HepG2 (cell line): ENCODE results near the gene CADM1. TPM values are rescaled to one million over a fixed set of nuclear protein-coding genes. Genes with fewer than 3 reads are reported as not detected.

Source experiments
- ATAC-seq: fragments of 200-7000 bp; cut with Tn5 transposase; 3 replicates; pipeline ENCODE4 v1.9.1; 2020; ENCODE audit warnings: mild to moderate bottlenecking, moderate library complexity
- BruUV-seq: library from RNA; stranded (reverse); fragments of 400-500 nt; replicated peaks from 2 replicates; lab custom pipeline; 2021; lab: Mats Ljungman, UMichigan
- CTCF ChIA-PET: fragments of 300-600 bp; formaldehyde crosslinking; extraction: SDS; loops from one replicate; lab custom pipeline; 2021; ENCODE audit warnings: low total read pairs, inconsistent platforms, low intra/inter-chr PET ratio; lab: Yijun Ruan, JAX
- POLR2A ChIA-PET: fragments of 350-600 bp; sonication (Branson Sonifier 250); formaldehyde crosslinking; loops from one replicate; lab custom pipeline; 2020; ENCODE audit warnings: antibody characterized with exemption, inconsistent platforms; lab: Yijun Ruan, JAX
- DNase-seq: peaks from one replicate; pipeline ENCODE4 v3.0.0-alpha.2; 2015; ENCODE audit warnings: low spot score
- FAIRE-seq: peaks from 3 replicates; lab custom pipeline; 2011; peaks lifted over from hg19 to GRCh38; lab: Jason Lieb, UNC
- H2AFZ ChIP-seq: one replicate; pipeline ENCODE4 v1.6.1; 2011; ENCODE audit warnings: low read length, inconsistent platforms
- H3K27ac ChIP-seq: fragments of 300-600 bp; 3 replicates; pipeline ENCODE4 v1.8.0; 2011; ENCODE audit warnings: mixed run types, mild to moderate bottlenecking, mixed read lengths, low read length, inconsistent platforms; ENCODE audit not compliant: insufficient read depth; ENCODE audit errors: extremely low read length
- H3K27me3 ChIP-seq, 2 experiments: fragments of 200-600 bp in 1 of 2; 2 replicates in 1 of 2; 3 replicates in 1 of 2; pipeline versions ENCODE4 v1.6.0 to v1.8.0; 2011; ENCODE audit warnings: low read length in 2 of 2, mild to moderate bottlenecking in 2 of 2, moderate library complexity in 2 of 2, inconsistent platforms in 1 of 2; ENCODE audit not compliant: insufficient read depth in 2 of 2, control insufficient read depth in 1 of 2
- H3K36me3 ChIP-seq, 2 experiments: fragments of 200-600 bp in 1 of 2; replicated peaks in 1 of 2; 2 replicates in 1 of 2; 3 replicates in 1 of 2; pipeline versions ENCODE4 v1.5.1 to v1.8.0; 2011; ENCODE audit warnings: low read length in 2 of 2, inconsistent platforms in 1 of 2; ENCODE audit not compliant: insufficient read depth in 2 of 2, control insufficient read depth in 1 of 2
- H3K4me1 ChIP-seq: 2 replicates; pipeline ENCODE4 v1.5.1; 2012; ENCODE audit warnings: low read length, inconsistent platforms; ENCODE audit not compliant: insufficient read depth
- H3K4me2 ChIP-seq: 2 replicates; pipeline ENCODE4 v1.6.0; 2011; ENCODE audit warnings: low read depth, low read length, inconsistent platforms
- H3K4me3 ChIP-seq, 3 experiments: fragments of 200-600 bp in 1 of 3; sonication (generic), shearing (Covaris generic) in 1 of 3; replicated peaks in 1 of 3; 2 replicates each; pipeline ENCODE4 v1.5.1; 2011 to 2016; ENCODE audit warnings: low read length in 3 of 3, inconsistent platforms in 2 of 3, low read depth in 2 of 3, mild to moderate bottlenecking in 2 of 3, control low read depth in 1 of 3, mixed read lengths in 1 of 3; ENCODE audit not compliant: insufficient read depth in 1 of 3
- H3K79me2 ChIP-seq: one replicate; pipeline ENCODE4 v1.6.1; 2011; ENCODE audit warnings: low read length, inconsistent platforms; ENCODE audit not compliant: insufficient read depth
- H3K9ac ChIP-seq: 2 replicates; pipeline ENCODE4 v1.6.0; 2011; ENCODE audit warnings: mild to moderate bottlenecking, low read depth, low read length, inconsistent platforms; ENCODE audit not compliant: insufficient read depth
- H3K9me3 ChIP-seq: 2 replicates; pipeline ENCODE4 v1.5.1; 2012; ENCODE audit warnings: mild to moderate bottlenecking, low read length
- H4K20me1 ChIP-seq: 2 replicates; pipeline ENCODE4 v1.6.0; 2011; ENCODE audit warnings: inconsistent platforms, mild to moderate bottlenecking, low read length, moderate library complexity; ENCODE audit not compliant: insufficient read depth
- ATF1 ChIP-seq: IDR thresholded peaks from 2 replicates; pipeline ENCODE4 v1.6.1; 2016; ENCODE audit warnings: mild to moderate bottlenecking, control low read depth
- CHD4 ChIP-seq: fragments of 200-600 bp; sonication (generic); IDR thresholded peaks from 2 replicates; pipeline ENCODE4 v1.7.0; 2017; ENCODE audit warnings: mild to moderate bottlenecking, low read length, borderline replicate concordance
- JARID2 ChIP-seq: sonication (generic); formaldehyde crosslinking; IDR thresholded peaks from 2 replicates; pipeline ENCODE4 v1.8.1; 2023; ENCODE audit warnings: missing genetic modification reagents, inconsistent platforms; ENCODE audit not compliant: insufficient replicate concordance
- MAFF ChIP-seq: IDR thresholded peaks from 2 replicates; pipeline ENCODE4 v1.6.1; 2011; ENCODE audit warnings: low read depth, low read length, improper control_type of control experiment
- NR2F2 ChIP-seq: IDR thresholded peaks from 2 replicates; pipeline ENCODE4 v1.6.1; 2012; ENCODE audit warnings: low read depth, inconsistent platforms, borderline replicate concordance
- POLR2A ChIP-seq, 2 experiments: IDR thresholded peaks; 2 replicates each; pipeline ENCODE4 v1.6.1; 2011; ENCODE audit warnings: low read depth in 2 of 2, low read length in 2 of 2, mild to moderate bottlenecking in 1 of 2, moderate library complexity in 1 of 2; ENCODE audit not compliant: insufficient read depth in 1 of 2
- SETDB1 ChIP-seq: sonication (generic); formaldehyde crosslinking; IDR thresholded peaks from 2 replicates; pipeline ENCODE4 v1.5.1; 2020; ENCODE audit warnings: missing genetic modification reagents, mild to moderate bottlenecking, borderline replicate concordance
- SMARCC2 ChIP-seq: fragments of 450-650 bp; IDR thresholded peaks from 2 replicates; pipeline ENCODE4 v1.6.1; 2017; ENCODE audit warnings: antibody characterized with exemption, mild to moderate bottlenecking
- SYNCRIP ChIP-seq: fragments of 200-400 bp; formaldehyde crosslinking; IDR thresholded peaks from 2 replicates; pipeline ENCODE4 v1.6.1; 2018; ENCODE audit warnings: mild to moderate bottlenecking, low read depth, low read length; ENCODE audit not compliant: insufficient read depth
- ZMYM3 ChIP-seq: sonication (generic); formaldehyde crosslinking; IDR thresholded peaks from 2 replicates; pipeline ENCODE4 v1.5.1; 2020; ENCODE audit warnings: mild to moderate bottlenecking, missing genetic modification reagents
- ZNF121 ChIP-seq: sonication (generic); formaldehyde crosslinking; IDR thresholded peaks from 2 replicates; pipeline ENCODE4 v1.5.0; 2020; ENCODE audit warnings: mild to moderate bottlenecking, missing genetic modification reagents
- ZNF431 ChIP-seq: sonication (generic); formaldehyde crosslinking; IDR thresholded peaks from 2 replicates; pipeline ENCODE4 v1.9.0; 2022; ENCODE audit warnings: missing genetic modification reagents, low read depth, mild to moderate bottlenecking, borderline replicate concordance
- ZNF441 ChIP-seq: sonication (generic); formaldehyde crosslinking; IDR thresholded peaks from 2 replicates; pipeline ENCODE4 v1.7.0; 2021; ENCODE audit warnings: missing genetic modification reagents, borderline replicate concordance
- ZNF510 ChIP-seq: sonication (generic); formaldehyde crosslinking; IDR thresholded peaks from 2 replicates; pipeline ENCODE4 v1.4.0; 2020; ENCODE audit warnings: low read depth, mild to moderate bottlenecking, missing genetic modification reagents
- ZNF513 ChIP-seq: sonication (generic); formaldehyde crosslinking; conservative IDR thresholded peaks from 2 replicates; pipeline ENCODE4 v1.5.0; 2020; ENCODE audit warnings: missing genetic modification reagents
- ZNF691 ChIP-seq: sonication (generic); formaldehyde crosslinking; IDR thresholded peaks from 2 replicates; pipeline ENCODE4 v1.4.0; 2020; ENCODE audit warnings: missing genetic modification reagents, low read depth, mild to moderate bottlenecking, borderline replicate concordance
- ZNF879 ChIP-seq: sonication (generic); formaldehyde crosslinking; IDR thresholded peaks from 2 replicates; pipeline ENCODE4 v1.8.1; 2023; ENCODE audit warnings: missing genetic modification reagents
- WGBS: methylation state at CpG from one replicate; pipeline ENCODE4 v1.1.6; 2017; ENCODE audit warnings: low lambda C conversion rate; 5-methylcytosine and 5-hydroxymethylcytosine counted together
- in situ Hi-C: cut with HindIII; loops from 2 replicates; pipeline ENCODE4 v1.10.0; 2017; ENCODE audit warnings: low pct_unique_long_range_greater_than_20kb; ENCODE audit not compliant: extremely low pct_ligation_motif_present
- intact Hi-C: fragments of 100-400 bp; cut with micrococcal nuclease; formaldehyde crosslinking; loops from one replicate; pipeline ENCODE4 v1.10.0; 2022; ENCODE audit not compliant: unreplicated experiment
- polyA plus RNA-seq, 8 experiments: library from polyadenylated mRNA; depleted of rRNA in 3 of 8; stranded (reverse) in 7 of 8; unstranded in 1 of 8; fragments of >200 nt; fragmentation: Illumina TruSeq in 4 of 8; extraction: Trizol in 4 of 8; gene quantifications; 2 replicates each; pipeline versions ENCODE4 v1.2.1 to v1.2.3, GENCODE V29; 2011 to 2016; ENCODE audit warnings: low read depth in 4 of 8, missing spikeins in 1 of 8, mixed read lengths in 1 of 8; ENCODE audit not compliant: insufficient read depth in 1 of 8
- total RNA-seq, 5 experiments: library from RNA; depleted of rRNA; stranded (reverse); fragments of >200 nt; fragmentation: Illumina TruSeq; extraction: Trizol; gene quantifications; 2 replicates each; pipeline ENCODE4 v1.2.3, GENCODE V29; 2016; ENCODE audit warnings: low read depth in 1 of 5
- TF ChIP-seq, protein P1 (sequence below): sonication (generic); formaldehyde crosslinking; IDR thresholded peaks from 2 replicates; pipeline ENCODE4 v1.4.0; 2020; ENCODE audit warnings: missing genetic modification reagents, borderline replicate concordance
- TF ChIP-seq, protein P2 (sequence below): sonication (generic); formaldehyde crosslinking; IDR thresholded peaks from 2 replicates; pipeline ENCODE4 v1.8.0; 2022; ENCODE audit warnings: low read depth, missing genetic modification reagents

CADM1 gene
- total and polyA plus RNA-seq, 2 of the 13 experiments (the other 11 are each of a cell fraction or from before 2014, with no cell fraction given) = 71.3 to 122 TPM

DNA sequence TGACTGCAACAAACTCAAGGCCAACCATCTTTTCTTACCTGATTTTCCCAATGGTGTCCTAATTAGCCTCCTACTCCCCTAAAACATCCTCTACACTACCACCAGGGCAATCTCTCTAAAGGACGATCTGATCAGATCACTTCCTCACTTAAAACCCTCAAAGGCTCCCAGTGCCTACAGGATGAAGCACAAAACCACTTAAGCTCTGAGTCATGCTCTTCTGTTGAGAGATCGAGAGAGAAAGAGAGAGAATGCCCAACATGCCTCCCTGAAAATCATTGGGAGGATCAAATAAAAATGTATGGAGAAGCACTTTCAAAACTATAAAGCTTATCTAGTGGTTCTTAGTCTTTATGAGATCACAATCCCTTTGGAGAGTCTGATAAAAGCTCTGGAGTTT lies 171.1 kb downstream of the CADM1 start:
- WGBS = 98% methylated on average over 2 of the region's 2 CpGs
- Histone ChIP-seq H3K4me3 (no peak overlapping the region), H3K79me2 (peaks cover 7% of the 10 kb centered on the region), H2AFZ (no peak overlapping the region), H3K4me1 (peaks cover 9% of the 10 kb centered on the region; the same call in 1 of the 2 replicates), H3K9ac (no peak overlapping the region), H3K4me2 (no peak overlapping the region), H4K20me1 (no peaks in the 10 kb centered on the region), H3K36me3 (peaks cover 0 to 5% of the 10 kb centered on the region in 2 experiments; a peak in 2 of 5 replicates), H3K9me3 (no peaks in the 10 kb centered on the region), H3K27ac (no peak overlapping the region), H3K27me3 (peaks cover 0 to 1% of the 10 kb centered on the region in 2 experiments; a peak in 1 of 5 replicates)
- intact Hi-C loops = no loop called here
- ChIA-PET POLR2A (no interaction called here), CTCF (interaction anchor here (1.3 kb wide), 1 partner anchor 345 kb away, joined by 3 read pairs; no protein-coding TSS in a partner anchor)
- FAIRE-seq = no peak
- ATAC-seq = no peak
- in situ Hi-C loops = loop anchor here (10.0 kb wide), 2 partner anchors 342 to 558 kb away; no protein-coding TSS in a partner anchor
- BruUV-seq = no TSS peak
- no peak for DNase-seq
- no peak for TF ChIP-seq NR2F2
- no peak for TF ChIP-seq SETDB1 (CRISPR knock-in tag)
- TF ChIP-seq, protein P1, sequence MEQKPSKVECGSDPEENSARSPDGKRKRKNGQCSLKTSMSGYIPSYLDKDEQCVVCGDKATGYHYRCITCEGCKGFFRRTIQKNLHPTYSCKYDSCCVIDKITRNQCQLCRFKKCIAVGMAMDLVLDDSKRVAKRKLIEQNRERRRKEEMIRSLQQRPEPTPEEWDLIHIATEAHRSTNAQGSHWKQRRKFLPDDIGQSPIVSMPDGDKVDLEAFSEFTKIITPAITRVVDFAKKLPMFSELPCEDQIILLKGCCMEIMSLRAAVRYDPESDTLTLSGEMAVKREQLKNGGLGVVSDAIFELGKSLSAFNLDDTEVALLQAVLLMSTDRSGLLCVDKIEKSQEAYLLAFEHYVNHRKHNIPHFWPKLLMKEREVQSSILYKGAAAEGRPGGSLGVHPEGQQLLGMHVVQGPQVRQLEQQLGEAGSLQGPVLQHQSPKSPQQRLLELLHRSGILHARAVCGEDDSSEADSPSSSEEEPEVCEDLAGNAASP (CRISPR knock-in tag) = no peak
- TF ChIP-seq SMARCC2 = no peak
- no peak for TF ChIP-seq ZNF121
- no peak for TF ChIP-seq POLR2A (IDR thresholded peaks at IDR 0.05; ENCODE audit: insufficient read depth in 1 of 2, low read depth in 2 of 2, low read length in 2 of 2)
- no peak for TF ChIP-seq JARID2 (CRISPR knock-in tag)
- TF ChIP-seq ZNF441 (CRISPR knock-in tag) = no peak
- no peak for TF ChIP-seq ZMYM3
- TF ChIP-seq ATF1 (CRISPR knock-in tag) = no peak
- no peak for TF ChIP-seq ZNF513 (CRISPR knock-in tag)
- no peak for TF ChIP-seq ZNF510 (CRISPR knock-in tag)
- no peak for TF ChIP-seq ZNF691
- no peak for TF ChIP-seq ZNF879
- TF ChIP-seq SYNCRIP = no peak
- TF ChIP-seq, protein P2, sequence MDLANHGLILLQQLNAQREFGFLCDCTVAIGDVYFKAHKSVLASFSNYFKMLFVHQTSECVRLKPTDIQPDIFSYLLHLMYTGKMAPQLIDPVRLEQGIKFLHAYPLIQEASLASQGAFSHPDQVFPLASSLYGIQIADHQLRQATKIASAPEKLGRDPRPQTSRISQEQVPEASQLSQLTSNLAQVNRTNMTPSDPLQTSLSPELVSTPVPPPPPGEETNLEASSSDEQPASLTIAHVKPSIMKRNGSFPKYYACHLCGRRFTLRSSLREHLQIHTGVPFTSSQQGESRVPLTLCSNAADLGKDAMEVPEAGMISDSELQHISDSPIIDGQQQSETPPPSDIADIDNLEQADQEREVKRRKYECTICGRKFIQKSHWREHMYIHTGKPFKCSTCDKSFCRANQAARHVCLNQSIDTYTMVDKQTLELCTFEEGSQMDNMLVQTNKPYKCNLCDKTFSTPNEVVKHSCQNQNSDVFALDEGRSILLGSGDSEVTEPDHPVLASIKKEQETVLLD (CRISPR knock-in tag) = no peak
- no peak for TF ChIP-seq ZNF431 (CRISPR knock-in tag)
- TF ChIP-seq MAFF = no peak
- TF ChIP-seq CHD4 = no peak
